Thyroid gland (tissue), 4 donors: ENCODE measurements around the gene POLL.
"Not testable (repeated sequence)": the region's sequence is repeated elsewhere in the genome, so short reads cannot be mapped to it uniquely, and the experiment has no call there.

Source experiments
- POLR2A ChIP-seq, 2 donors: fragments of 450-650 bp; IDR thresholded peaks; one replicate each; pipeline ENCODE4 v1.6.1; 2017; ENCODE audit warnings: antibody characterized with exemption in 2 of 2, mild to moderate bottlenecking in 2 of 2, moderate library complexity in 1 of 2
- TF ChIP-seq, protein P1 (sequence below), 6 experiments: fragments of 200-600 bp in 3 of 6; fragments of 450-650 bp in 3 of 6; sonication (generic) in 3 of 6; IDR thresholded peaks; one replicate each; pipeline ENCODE4 v1.5.1; 2016 to 2019; ENCODE audit warnings: antibody characterized with exemption in 6 of 6, mild to moderate bottlenecking in 2 of 6, inconsistent platforms in 1 of 6, moderate library complexity in 1 of 6

DNA sequence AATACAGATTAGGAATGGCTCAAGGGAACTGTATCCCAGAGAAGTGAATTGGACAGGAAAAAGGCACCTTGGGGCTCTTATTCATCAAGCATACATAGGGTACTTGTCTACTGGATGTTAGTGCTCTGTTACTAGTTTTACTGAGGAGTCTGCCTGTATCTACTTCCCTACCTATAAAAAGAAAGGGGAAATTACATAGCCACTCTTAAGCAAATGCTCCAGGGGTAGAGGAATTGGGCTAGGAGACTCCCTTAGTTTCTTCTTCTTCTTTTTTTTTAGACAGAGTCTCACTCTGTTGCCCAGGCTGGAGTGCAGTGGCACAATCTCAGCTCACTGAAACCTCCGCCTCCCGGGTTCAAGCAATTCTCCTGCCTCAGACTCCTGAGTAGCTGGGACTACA, 5.3 kb upstream of the POLL start:
- TF ChIP-seq, protein P1, sequence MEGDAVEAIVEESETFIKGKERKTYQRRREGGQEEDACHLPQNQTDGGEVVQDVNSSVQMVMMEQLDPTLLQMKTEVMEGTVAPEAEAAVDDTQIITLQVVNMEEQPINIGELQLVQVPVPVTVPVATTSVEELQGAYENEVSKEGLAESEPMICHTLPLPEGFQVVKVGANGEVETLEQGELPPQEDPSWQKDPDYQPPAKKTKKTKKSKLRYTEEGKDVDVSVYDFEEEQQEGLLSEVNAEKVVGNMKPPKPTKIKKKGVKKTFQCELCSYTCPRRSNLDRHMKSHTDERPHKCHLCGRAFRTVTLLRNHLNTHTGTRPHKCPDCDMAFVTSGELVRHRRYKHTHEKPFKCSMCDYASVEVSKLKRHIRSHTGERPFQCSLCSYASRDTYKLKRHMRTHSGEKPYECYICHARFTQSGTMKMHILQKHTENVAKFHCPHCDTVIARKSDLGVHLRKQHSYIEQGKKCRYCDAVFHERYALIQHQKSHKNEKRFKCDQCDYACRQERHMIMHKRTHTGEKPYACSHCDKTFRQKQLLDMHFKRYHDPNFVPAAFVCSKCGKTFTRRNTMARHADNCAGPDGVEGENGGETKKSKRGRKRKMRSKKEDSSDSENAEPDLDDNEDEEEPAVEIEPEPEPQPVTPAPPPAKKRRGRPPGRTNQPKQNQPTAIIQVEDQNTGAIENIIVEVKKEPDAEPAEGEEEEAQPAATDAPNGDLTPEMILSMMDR (IDR thresholded peaks at IDR 0.05), result not testable (repeated sequence)
- TF ChIP-seq POLR2A (IDR thresholded peaks at IDR 0.05), result not testable (repeated sequence)
